SW480 (cell line): ENCODE results near the gene PIGV.

ENCODE experiments used
- DNase-seq: peaks from one replicate; pipeline ENCODE4 v3.0.0-alpha.2; 2016; ENCODE audit warnings: low spot score

Gene PIGV

GRCh38 chr1:26772687-26773086 is 15.1 kb upstream of the PIGV start:
- no peak for DNase-seq

GRCh38 chr1:26774462-26774861 is 13.3 kb upstream of the PIGV start:
- no peak for DNase-seq

- no peak for DNase-seq
Observed at GRCh38 chr1:26775666-26776065, 12.1 kb upstream of the PIGV start.

- DNase-seq: no peak
Observed at GRCh38 chr1:26779098-26779668, 8.6 kb upstream of the PIGV start.

- DNase-seq: no peak
Observed at GRCh38 chr1:26780344-26780957, 7.3 kb upstream of the PIGV start.

GRCh38 chr1:26781206-26781825 is 6.4 kb upstream of the PIGV start:
- no peak for DNase-seq

GRCh38 chr1:26782521-26783212 is 5.1 kb upstream of the PIGV start:
- no peak for DNase-seq

- no peak for DNase-seq
Observed at GRCh38 chr1:26783646-26784022, 4.1 kb upstream of the PIGV start.

- peak; percentile 72 for DNase-seq
Observed at GRCh38 chr1:26784023-26784871, 3.5 kb upstream of the PIGV start.

GRCh38 chr1:26784886-26785285 is 2.9 kb upstream of the PIGV start:
- no peak for DNase-seq

- DNase-seq: no peak
Observed at GRCh38 chr1:26785611-26786436, 1.9 kb upstream of the PIGV start.

GRCh38 chr1:26786437-26787380 is 1.0 kb upstream of the PIGV start:
- peak; percentile 58 for DNase-seq

- DNase-seq: no peak
Observed at GRCh38 chr1:26787381-26787705, 407 bp upstream of the PIGV start.

- no peak for DNase-seq
Observed at GRCh38 chr1:26788515-26788785, 700 bp downstream of the PIGV start.

GRCh38 chr1:26788836-26789611 is 1.3 kb downstream of the PIGV start:
- DNase-seq: peak; percentile 83

GRCh38 chr1:26789612-26789865 is 1.8 kb downstream of the PIGV start:
- no peak for DNase-seq

- no peak for DNase-seq
Observed at GRCh38 chr1:26789931-26790330, 2.2 kb downstream of the PIGV start.

- no peak for DNase-seq
Observed at GRCh38 chr1:26790551-26790953, 2.8 kb downstream of the PIGV start.

GRCh38 chr1:26791148-26791547 is 3.4 kb downstream of the PIGV start:
- no peak for DNase-seq

- no peak for DNase-seq
Observed at GRCh38 chr1:26791626-26792025, 3.9 kb downstream of the PIGV start.
